Activated naive CD4-positive, alpha-beta T cell treated with anti-CD3 and anti-CD28 coated beads, Interleukin-2, amount 50 U/mL, for 24 hours (primary cell): Measurements from ENCODE around the gene L3MBTL4.
"Not testable (repeated sequence)": the region's sequence is repeated elsewhere in the genome, so short reads cannot be mapped to it uniquely, and the experiment has no call there.

ENCODE experiments used
- H3K27ac Mint-ChIP-seq: one replicate; pipeline ENCODE4 v1.8.0; 2021; ENCODE audit warnings: mild to moderate bottlenecking, mixed read lengths
- H3K27me3 Mint-ChIP-seq: one replicate; pipeline ENCODE4 v1.8.0; 2021; ENCODE audit warnings: mixed read lengths
- H3K36me3 Mint-ChIP-seq: one replicate; pipeline ENCODE4 v1.8.0; 2021; ENCODE audit warnings: mixed read lengths
- H3K4me1 Mint-ChIP-seq: one replicate; pipeline ENCODE4 v1.8.0; 2021; ENCODE audit warnings: mixed read lengths
- H3K4me3 Mint-ChIP-seq: one replicate; pipeline ENCODE4 v1.8.0; 2021; ENCODE audit warnings: mild to moderate bottlenecking, mixed read lengths
- H3K9me3 Mint-ChIP-seq: one replicate; pipeline ENCODE4 v1.8.0; 2021; ENCODE audit warnings: mixed read lengths

L3MBTL4 gene

GRCh38 chr18:6120820-6121279 lies 293.9 kb downstream of the L3MBTL4 start:
- Mint-ChIP-seq H3K4me3 (no peak overlapping the region), H3K36me3 (no peaks in the 10 kb centered on the region)

GRCh38 chr18:6119761-6120160 lies 294.9 kb downstream of the L3MBTL4 start:
- Mint-ChIP-seq H3K4me3 (no peak overlapping the region), H3K9me3 (peaks cover under 1% of the 10 kb centered on the region), H3K27ac (no peak overlapping the region), H3K27me3 (peaks cover 1% of the 10 kb centered on the region), H3K36me3 (no peaks in the 10 kb centered on the region), H3K4me1 (no peaks in the 10 kb centered on the region)

More at GRCh38 chr18:6120820-6121279, 293.9 kb downstream of the L3MBTL4 start:
- no peaks in the 10 kb centered on the region for H3K4me1 Mint-ChIP-seq
- no peaks in the 10 kb centered on the region for H3K9me3 Mint-ChIP-seq
- H3K27me3 Mint-ChIP-seq = peaks cover 1% of the 10 kb centered on the region
- no peak overlapping the region for H3K27ac Mint-ChIP-seq

GRCh38 chr18:6118080-6118479 lies 296.6 kb downstream of the L3MBTL4 start:
- Mint-ChIP-seq H3K36me3 (no peaks in the 10 kb centered on the region), H3K4me1 (no peaks in the 10 kb centered on the region), H3K27me3 (no peaks in the 10 kb centered on the region), H3K9me3 (peaks cover 4% of the 10 kb centered on the region), H3K27ac (no peak overlapping the region), H3K4me3 (no peak overlapping the region)

- Mint-ChIP-seq H3K27ac (no peak overlapping the region), H3K9me3 (peaks cover 4% of the 10 kb centered on the region), H3K36me3 (no peaks in the 10 kb centered on the region), H3K4me1 (no peaks in the 10 kb centered on the region), H3K4me3 (no peak overlapping the region), H3K27me3 (peaks cover 2% of the 10 kb centered on the region)
Measured at GRCh38 chr18:6115710-6116109, 299.0 kb downstream of the L3MBTL4 start.

GRCh38 chr18:6113650-6114049 lies 301.1 kb downstream of the L3MBTL4 start:
- H3K9me3 Mint-ChIP-seq = peaks cover 4% of the 10 kb centered on the region
- no peaks in the 10 kb centered on the region for H3K36me3 Mint-ChIP-seq
- no peak overlapping the region for H3K4me3 Mint-ChIP-seq
- no peaks in the 10 kb centered on the region for H3K4me1 Mint-ChIP-seq
- peaks cover 2% of the 10 kb centered on the region for H3K27me3 Mint-ChIP-seq
- no peak overlapping the region for H3K27ac Mint-ChIP-seq

GRCh38 chr18:6111726-6112125 lies 303.0 kb downstream of the L3MBTL4 start:
- H3K27me3 Mint-ChIP-seq = peaks cover 2% of the 10 kb centered on the region
- no peaks in the 10 kb centered on the region for H3K4me1 Mint-ChIP-seq
- H3K9me3 Mint-ChIP-seq = peaks cover 4% of the 10 kb centered on the region
- H3K27ac Mint-ChIP-seq = no peak overlapping the region
- H3K4me3 Mint-ChIP-seq = no peak overlapping the region
- H3K36me3 Mint-ChIP-seq = no peaks in the 10 kb centered on the region

- no peaks in the 10 kb centered on the region for H3K36me3 Mint-ChIP-seq
- no peak overlapping the region for H3K27ac Mint-ChIP-seq
- H3K27me3 Mint-ChIP-seq = peaks cover 2% of the 10 kb centered on the region
- H3K4me1 Mint-ChIP-seq = no peaks in the 10 kb centered on the region
- peaks cover 3% of the 10 kb centered on the region for H3K9me3 Mint-ChIP-seq
- H3K4me3 Mint-ChIP-seq = no peak overlapping the region
Measured at GRCh38 chr18:6109743-6110142, 305.0 kb downstream of the L3MBTL4 start.

GRCh38 chr18:6107794-6108193 lies 306.9 kb downstream of the L3MBTL4 start:
- Mint-ChIP-seq H3K4me1 (no peaks in the 10 kb centered on the region), H3K27ac (no peak overlapping the region), H3K9me3 (no peaks in the 10 kb centered on the region), H3K4me3 (no peak overlapping the region), H3K36me3 (no peaks in the 10 kb centered on the region), H3K27me3 (peaks cover 2% of the 10 kb centered on the region)

- Mint-ChIP-seq H3K27ac (no peak overlapping the region), H3K4me1 (no peaks in the 10 kb centered on the region), H3K36me3 (no peaks in the 10 kb centered on the region), H3K27me3 (peaks cover 2% of the 10 kb centered on the region), H3K4me3 (no peak overlapping the region), H3K9me3 (no peaks in the 10 kb centered on the region)
Measured at GRCh38 chr18:6106091-6106685, 308.5 kb downstream of the L3MBTL4 start.

GRCh38 chr18:6103741-6104140 lies 311.0 kb downstream of the L3MBTL4 start:
- Mint-ChIP-seq H3K36me3 (no peaks in the 10 kb centered on the region), H3K27ac (no peak overlapping the region), H3K9me3 (no peaks in the 10 kb centered on the region), H3K4me1 (no peaks in the 10 kb centered on the region), H3K27me3 (no peaks in the 10 kb centered on the region), H3K4me3 (no peak overlapping the region)

GRCh38 chr18:6096730-6097129 lies 318.0 kb downstream of the L3MBTL4 start:
- Mint-ChIP-seq H3K36me3 (no peaks in the 10 kb centered on the region), H3K4me1 (no peaks in the 10 kb centered on the region), H3K9me3 (no peaks in the 10 kb centered on the region)

GRCh38 chr18:6088432-6088831 lies 326.3 kb downstream of the L3MBTL4 start:
- Mint-ChIP-seq H3K36me3 (no peaks in the 10 kb centered on the region), H3K27me3 (no peaks in the 10 kb centered on the region), H3K4me3 (no peak overlapping the region), H3K27ac (no peak overlapping the region), H3K4me1 (peaks cover 5% of the 10 kb centered on the region), H3K9me3 (no peaks in the 10 kb centered on the region)

More at GRCh38 chr18:6096730-6097129, 318.0 kb downstream of the L3MBTL4 start:
- Mint-ChIP-seq H3K4me3 (no peak overlapping the region), H3K27me3 (no peaks in the 10 kb centered on the region), H3K27ac (no peak overlapping the region)

GRCh38 chr18:6086731-6087130 lies 328.0 kb downstream of the L3MBTL4 start:
- Mint-ChIP-seq H3K4me1 (peaks cover 5% of the 10 kb centered on the region), H3K36me3 (no peaks in the 10 kb centered on the region), H3K4me3 (no peak overlapping the region), H3K27me3 (peaks cover under 1% of the 10 kb centered on the region), H3K9me3 (no peaks in the 10 kb centered on the region), H3K27ac (no peak overlapping the region)

GRCh38 chr18:6079406-6079805 lies 335.3 kb downstream of the L3MBTL4 start:
- Mint-ChIP-seq H3K9me3 (no peaks in the 10 kb centered on the region), H3K4me3 (no peak overlapping the region), H3K36me3 (no peaks in the 10 kb centered on the region), H3K27ac (no peak overlapping the region), H3K4me1 (no peaks in the 10 kb centered on the region), H3K27me3 (peaks cover 3% of the 10 kb centered on the region)

- peaks cover 3% of the 10 kb centered on the region for H3K27me3 Mint-ChIP-seq
- no peak overlapping the region for H3K4me3 Mint-ChIP-seq
- H3K4me1 Mint-ChIP-seq = no peaks in the 10 kb centered on the region
- no peak overlapping the region for H3K27ac Mint-ChIP-seq
- no peaks in the 10 kb centered on the region for H3K9me3 Mint-ChIP-seq
- no peaks in the 10 kb centered on the region for H3K36me3 Mint-ChIP-seq
Measured at GRCh38 chr18:6078877-6079276, 335.8 kb downstream of the L3MBTL4 start.

- H3K27me3 Mint-ChIP-seq, H3K36me3 Mint-ChIP-seq, H3K9me3 Mint-ChIP-seq, H3K4me1 Mint-ChIP-seq, H3K27ac Mint-ChIP-seq, H3K4me3 Mint-ChIP-seq: not testable (repeated sequence)
Measured at GRCh38 chr18:6072423-6072822, 342.3 kb downstream of the L3MBTL4 start.

- no peaks in the 10 kb centered on the region for H3K36me3 Mint-ChIP-seq
- no peaks in the 10 kb centered on the region for H3K4me1 Mint-ChIP-seq
- no peak overlapping the region for H3K27ac Mint-ChIP-seq
- H3K9me3 Mint-ChIP-seq = no peaks in the 10 kb centered on the region
- H3K4me3 Mint-ChIP-seq = no peak overlapping the region
- peaks cover 6% of the 10 kb centered on the region for H3K27me3 Mint-ChIP-seq
Measured at GRCh38 chr18:6069539-6069938, 345.2 kb downstream of the L3MBTL4 start.
